ENCODE results near the gene OSBPL6. TPM values are rescaled to one million over a fixed set of nuclear protein-coding genes. Genes with fewer than 3 reads are reported as not detected.

Gene OSBPL6
- total RNA-seq, 4 donors from 2014 or later: 19.1 to 31.4 (median 21.6) TPM

- DNase-seq (ENCODE audit: low spot score in 2 of 2): no peak
- no peak for TF ChIP-seq CTCF (IDR thresholded peaks at IDR 0.05)
- TF ChIP-seq POLR2A (IDR thresholded peaks at IDR 0.05): no peak
- intact Hi-C loops (cut with DNase I; ENCODE audit: low total_unique reads): no loop called here
- no peak overlapping the region for H3K4me3 ChIP-seq (ENCODE audit: low read depth, poor library complexity, severe bottlenecking)
- 51 to 62% methylated on average over 2 of the region's 2 CpGs for WGBS, 2 donors
These were observed 69.9 kb downstream of the OSBPL6 start for GRCh38 chr2:178264211-178264610.

GRCh38 chr2:178265851-178266250, 71.5 kb downstream of the OSBPL6 start:
- intact Hi-C loops (cut with DNase I; ENCODE audit: low total_unique reads): no loop called here
- WGBS, 2 donors: 75 to 83% methylated on average over 6 of the region's 6 CpGs

GRCh38 chr2:178266445-178266844, 72.1 kb downstream of the OSBPL6 start:
- intact Hi-C loops (cut with DNase I; ENCODE audit: low total_unique reads): no loop called here
- TF ChIP-seq CTCF (IDR thresholded peaks at IDR 0.05): no peak
- TF ChIP-seq POLR2A (IDR thresholded peaks at IDR 0.05): no peak
- H3K4me3 ChIP-seq (ENCODE audit: low read depth, poor library complexity, severe bottlenecking): no peak overlapping the region
- 91 to 92% methylated on average over 5 of the region's 5 CpGs for WGBS, 2 donors
- no peak for DNase-seq (ENCODE audit: low spot score in 2 of 2)

More at GRCh38 chr2:178265851-178266250, 71.5 kb downstream of the OSBPL6 start:
- DNase-seq (ENCODE audit: low spot score in 2 of 2): no peak
- no peak overlapping the region for H3K4me3 ChIP-seq (ENCODE audit: low read depth, poor library complexity, severe bottlenecking)
- TF ChIP-seq CTCF (IDR thresholded peaks at IDR 0.05) (no peak), POLR2A (IDR thresholded peaks at IDR 0.05) (no peak)

GRCh38 chr2:178267660-178268059, 73.3 kb downstream of the OSBPL6 start:
- intact Hi-C loops (cut with DNase I; ENCODE audit: low total_unique reads): no loop called here
- 84 to 88% methylated on average over 2 of the region's 2 CpGs for WGBS, 2 donors
- TF ChIP-seq CTCF (IDR thresholded peaks at IDR 0.05): no peak
- no peak for TF ChIP-seq POLR2A (IDR thresholded peaks at IDR 0.05)

GRCh38 chr2:178268435-178268834, 74.1 kb downstream of the OSBPL6 start:
- intact Hi-C loops (cut with DNase I; ENCODE audit: low total_unique reads): no loop called here

More at GRCh38 chr2:178267660-178268059, 73.3 kb downstream of the OSBPL6 start:
- DNase-seq (ENCODE audit: low spot score in 2 of 2): no peak
- no peak overlapping the region for H3K4me3 ChIP-seq (ENCODE audit: low read depth, poor library complexity, severe bottlenecking)

More at GRCh38 chr2:178268435-178268834, 74.1 kb downstream of the OSBPL6 start:
- H3K4me3 ChIP-seq (ENCODE audit: low read depth, poor library complexity, severe bottlenecking): no peak overlapping the region
- no peak for TF ChIP-seq POLR2A (IDR thresholded peaks at IDR 0.05)
- no peak for TF ChIP-seq CTCF (IDR thresholded peaks at IDR 0.05)
- DNase-seq (ENCODE audit: low spot score in 2 of 2): no peak

All from lower leg skin (tissue), 4 donors.